Left lung (tissue), 10 donors: Measurements from ENCODE around the gene PDIA5. TPM values are rescaled to one million over a fixed set of nuclear protein-coding genes. Genes with fewer than 3 reads are reported as not detected.

Experiments
- ATAC-seq: fragments of 200-7000 bp; cut with Tn5 transposase; one replicate; pipeline ENCODE4 v1.9.1; 2020; ENCODE audit warnings: moderate library complexity
- DNase-seq, 4 donors: peaks; one replicate each; pipeline ENCODE4 v3.0.0-alpha.2; 2013 to 2020
- H3K27ac ChIP-seq, 2 donors: fragments of 200-600 bp; sonication (generic) in 1 of 2; one replicate each; pipeline versions ENCODE4 v1.5.0 to v1.8.0; 2020 to 2021
- H3K27me3 ChIP-seq, 2 donors: fragments of 200-600 bp; sonication (generic) in 1 of 2; one replicate each; pipeline versions ENCODE4 v1.5.0 to v1.8.0; 2020 to 2021
- H3K36me3 ChIP-seq, 2 donors: fragments of 200-600 bp; sonication (generic) in 1 of 2; one replicate each; pipeline versions ENCODE4 v1.5.0 to v1.8.0; 2020 to 2021
- H3K4me1 ChIP-seq, 2 donors: fragments of 200-600 bp; one replicate each; pipeline ENCODE4 v1.8.0; 2021
- H3K4me3 ChIP-seq, 2 donors: fragments of 200-600 bp; sonication (generic) in 1 of 2; one replicate each; pipeline versions ENCODE4 v1.5.0 to v1.8.0; 2020 to 2021; ENCODE audit warnings: mild to moderate bottlenecking in 1 of 2
- H3K9me3 ChIP-seq, 2 donors: fragments of 200-600 bp; sonication (generic) in 1 of 2; one replicate each; pipeline versions ENCODE4 v1.5.0 to v1.8.0; 2020 to 2021
- intact Hi-C, 2 donors: fragments of 100-400 bp; cut with DNase I; formaldehyde crosslinking; loops; one replicate each; pipeline versions ENCODE4 v1.11.2 to v1.14.2; 2022
- polyA plus RNA-seq, 6 donors: library from polyadenylated mRNA; unstranded; fragments of 120-200 nt; gene quantifications; one replicate each; pipeline ENCODE4 v1.2.1, GENCODE V29; 2013; ENCODE audit not compliant: insufficient read length in 6 of 6
- total RNA-seq, 2 donors: library from RNA; stranded (reverse); fragmentation: NEBNext Ultra II Directional; extraction: Animal tissue kit (Norgen Biotek cat#: 25700); gene quantifications; one replicate each; pipeline ENCODE4 v1.2.1, GENCODE V29; 2021
- TF ChIP-seq, protein P1 (sequence below), 2 donors: fragments of 200-600 bp; sonication (generic) in 1 of 2; IDR thresholded peaks; one replicate each; pipeline versions ENCODE4 v1.5.0 to v1.8.0; 2021; ENCODE audit warnings: antibody characterized with exemption in 2 of 2
- donor health status: DM: no; HTN: yes; CAD: no.
- donor health status: DM: no; HTN: no; CAD: no.

Gene PDIA5
- total and polyA plus RNA-seq, 8 donors = 26.3 to 44.8 (median 29.3) TPM

DNA sequence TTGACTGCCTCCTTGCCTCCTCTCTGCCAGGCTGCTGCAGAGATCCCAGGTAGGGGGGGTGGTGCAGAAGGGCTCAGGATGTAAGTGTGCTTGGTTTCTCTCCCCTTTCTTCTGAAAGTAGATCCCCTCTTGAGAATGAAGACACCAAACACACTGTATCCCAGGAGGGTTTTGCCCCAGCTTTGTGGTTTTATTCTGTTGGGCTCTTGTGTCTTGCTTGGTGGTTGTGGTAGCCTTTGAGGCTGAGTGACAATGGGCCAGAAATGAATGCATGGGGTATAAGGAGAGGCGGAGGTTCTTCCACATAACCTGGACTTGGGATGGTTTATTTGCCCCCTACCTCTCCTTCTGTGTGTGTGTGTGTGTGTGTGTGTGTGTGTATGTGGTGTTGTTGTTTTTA is 5.7 kb downstream of the PDIA5 start:
- intact Hi-C loops = no loop called here
- DNase-seq = no peak
- no peaks in the 10 kb centered on the region for H3K9me3 ChIP-seq
- H3K27ac ChIP-seq = no peak overlapping the region
- TF ChIP-seq, protein P1, sequence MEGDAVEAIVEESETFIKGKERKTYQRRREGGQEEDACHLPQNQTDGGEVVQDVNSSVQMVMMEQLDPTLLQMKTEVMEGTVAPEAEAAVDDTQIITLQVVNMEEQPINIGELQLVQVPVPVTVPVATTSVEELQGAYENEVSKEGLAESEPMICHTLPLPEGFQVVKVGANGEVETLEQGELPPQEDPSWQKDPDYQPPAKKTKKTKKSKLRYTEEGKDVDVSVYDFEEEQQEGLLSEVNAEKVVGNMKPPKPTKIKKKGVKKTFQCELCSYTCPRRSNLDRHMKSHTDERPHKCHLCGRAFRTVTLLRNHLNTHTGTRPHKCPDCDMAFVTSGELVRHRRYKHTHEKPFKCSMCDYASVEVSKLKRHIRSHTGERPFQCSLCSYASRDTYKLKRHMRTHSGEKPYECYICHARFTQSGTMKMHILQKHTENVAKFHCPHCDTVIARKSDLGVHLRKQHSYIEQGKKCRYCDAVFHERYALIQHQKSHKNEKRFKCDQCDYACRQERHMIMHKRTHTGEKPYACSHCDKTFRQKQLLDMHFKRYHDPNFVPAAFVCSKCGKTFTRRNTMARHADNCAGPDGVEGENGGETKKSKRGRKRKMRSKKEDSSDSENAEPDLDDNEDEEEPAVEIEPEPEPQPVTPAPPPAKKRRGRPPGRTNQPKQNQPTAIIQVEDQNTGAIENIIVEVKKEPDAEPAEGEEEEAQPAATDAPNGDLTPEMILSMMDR (IDR thresholded peaks at IDR 0.05) = no peak
- no peaks in the 10 kb centered on the region for H3K36me3 ChIP-seq
- no peak for ATAC-seq
- peaks cover 29 to 56% of the 10 kb centered on the region in 2 donors for H3K4me1 ChIP-seq
- H3K4me3 ChIP-seq = no peak overlapping the region
- H3K27me3 ChIP-seq = no peaks in the 10 kb centered on the region

DNA sequence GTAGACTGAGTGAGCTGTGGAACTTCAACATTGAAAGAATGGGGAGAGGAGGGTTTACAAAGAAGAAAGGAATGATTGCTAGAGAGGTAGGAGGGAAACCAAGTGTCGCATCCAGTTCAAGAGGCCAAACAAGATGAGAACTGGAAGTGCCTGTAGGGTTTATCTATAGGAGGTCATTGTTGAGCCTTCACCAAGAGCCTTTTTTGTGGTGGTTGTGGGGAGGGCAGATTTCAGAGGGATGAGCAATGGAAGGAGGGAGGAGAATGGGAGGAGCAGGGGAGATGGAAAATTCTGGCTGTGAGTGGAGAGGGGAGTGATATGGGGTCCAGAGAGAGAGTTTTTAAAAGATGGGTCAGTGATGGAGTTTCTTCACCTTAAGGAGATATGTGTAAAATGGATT is 8.5 kb downstream of the PDIA5 start:
- TF ChIP-seq, protein P1 (IDR thresholded peaks at IDR 0.05) = no peak
- H3K4me3 ChIP-seq = no peak overlapping the region
- no peak overlapping the region for H3K27ac ChIP-seq
- no peaks in the 10 kb centered on the region for H3K9me3 ChIP-seq
- DNase-seq (no peak), ATAC-seq (no peak)
- no peaks in the 10 kb centered on the region for H3K27me3 ChIP-seq
- no peaks in the 10 kb centered on the region for H3K36me3 ChIP-seq
- peaks cover 18 to 38% of the 10 kb centered on the region in 2 donors for H3K4me1 ChIP-seq
- intact Hi-C loops = no loop called here

DNA sequence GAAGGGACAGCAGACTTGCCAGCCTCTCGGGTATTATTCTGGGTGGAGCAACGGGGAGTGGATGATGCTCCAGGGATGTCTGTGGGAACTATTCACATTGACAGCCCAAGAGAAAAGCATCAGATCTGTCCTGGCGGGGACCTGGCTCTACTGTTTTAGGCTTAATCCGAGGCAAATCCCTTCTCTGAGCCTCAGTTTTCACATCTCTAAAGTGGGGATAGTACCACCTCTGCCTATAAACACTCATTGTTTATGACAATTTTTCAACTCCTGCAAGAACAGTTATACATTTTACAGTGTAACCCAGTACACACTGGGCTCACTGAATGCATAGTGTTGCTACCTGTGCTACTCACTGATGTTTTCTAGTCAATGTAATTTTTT is 9.3 kb downstream of the PDIA5 start:
- DNase-seq (no peak), ATAC-seq (no peak)
- peaks cover 19 to 39% of the 10 kb centered on the region in 2 donors for H3K4me1 ChIP-seq
- TF ChIP-seq, protein P1 (IDR thresholded peaks at IDR 0.05) = no peak
- no peak overlapping the region for H3K4me3 ChIP-seq
- H3K27ac ChIP-seq = no peak overlapping the region
- no peaks in the 10 kb centered on the region for H3K9me3 ChIP-seq
- H3K36me3 ChIP-seq = no peaks in the 10 kb centered on the region
- intact Hi-C loops = no loop called here
- no peaks in the 10 kb centered on the region for H3K27me3 ChIP-seq

DNA sequence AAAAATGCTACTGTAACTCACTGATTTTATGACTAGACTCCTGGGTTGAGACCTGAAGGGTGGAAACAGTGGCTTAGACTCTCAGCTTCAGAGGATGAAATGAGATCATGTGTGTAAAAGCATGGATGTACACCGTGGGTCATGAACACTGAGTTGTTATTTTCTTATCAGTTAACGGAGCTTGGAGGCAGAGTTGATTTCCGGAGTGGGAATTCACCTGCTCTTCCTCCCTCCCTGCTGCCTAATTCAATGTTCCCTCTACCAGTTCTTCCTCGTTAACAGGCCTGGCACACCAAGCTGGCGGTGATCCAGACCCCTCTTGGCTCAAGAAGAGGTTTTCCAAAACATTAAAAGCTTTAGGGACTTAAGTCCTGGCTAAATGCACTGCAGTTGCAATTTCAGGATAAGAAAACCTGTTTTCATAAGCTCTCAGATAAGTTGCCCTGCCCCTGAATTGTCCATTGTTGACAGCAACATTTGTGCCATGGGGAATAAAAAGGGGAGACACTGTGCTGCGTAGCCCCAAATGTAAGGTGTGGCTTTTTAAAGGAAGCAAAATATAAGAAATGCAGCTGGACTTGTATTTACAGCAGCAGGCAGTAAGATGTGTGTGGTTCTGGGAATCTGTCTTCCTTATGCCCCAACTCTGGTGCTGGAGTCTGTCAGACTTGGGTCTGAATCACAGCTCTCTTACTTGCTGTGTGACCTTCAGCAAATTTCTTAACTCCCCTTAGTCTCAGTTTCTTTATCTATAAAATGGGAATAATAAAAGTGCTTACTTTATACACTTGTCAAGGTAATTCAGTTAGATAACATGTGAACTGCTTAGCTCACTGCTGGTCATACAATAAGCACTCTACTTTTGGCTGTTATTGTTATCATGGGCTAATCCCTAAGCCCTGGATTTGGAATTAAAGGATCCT is 9.9 kb downstream of the PDIA5 start:
- Histone ChIP-seq H3K36me3 (no peaks in the 10 kb centered on the region), H3K4me1 (peaks cover 19 to 39% of the 10 kb centered on the region in 2 donors), H3K9me3 (no peaks in the 10 kb centered on the region), H3K4me3 (no peak overlapping the region), H3K27ac (peak overlapping the region in 1 of 2 donors; percentile 41), H3K27me3 (no peaks in the 10 kb centered on the region)
- TF ChIP-seq, protein P1 (IDR thresholded peaks at IDR 0.05) = no peak
- intact Hi-C loops = no loop called here
- peak in 1 of 4 donors; percentile 49 for DNase-seq
- peak; percentile 50 for ATAC-seq

DNA sequence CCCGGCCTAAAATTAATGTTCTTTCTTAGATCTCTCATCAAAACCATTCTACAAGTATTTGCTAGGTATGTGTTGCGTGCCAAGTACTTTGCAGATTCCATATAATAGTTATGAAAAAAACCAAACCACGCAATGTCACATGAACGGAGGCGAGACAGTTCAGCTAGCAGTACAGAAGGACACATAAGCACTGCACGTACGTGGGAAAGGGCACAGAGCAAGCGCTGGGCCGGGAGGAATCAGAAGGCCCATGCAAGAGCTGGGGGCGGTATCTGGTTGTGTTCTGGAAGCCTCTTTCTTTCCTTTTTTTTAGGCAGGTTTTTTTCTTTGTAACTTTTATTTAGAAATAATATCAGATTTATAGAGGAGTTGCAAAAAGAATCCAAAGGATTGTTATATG is 11.3 kb downstream of the PDIA5 start:
- DNase-seq (no peak), ATAC-seq (no peak)
- Histone ChIP-seq H3K9me3 (no peaks in the 10 kb centered on the region), H3K27ac (no peak overlapping the region), H3K4me1 (peaks cover 26 to 44% of the 10 kb centered on the region in 2 donors), H3K36me3 (no peaks in the 10 kb centered on the region), H3K4me3 (no peak overlapping the region), H3K27me3 (no peaks in the 10 kb centered on the region)
- intact Hi-C loops = no loop called here
- TF ChIP-seq, protein P1 (IDR thresholded peaks at IDR 0.05) = no peak
